ENCODE data around the gene FBLN2.

The FBLN2 gene

GRCh38 chr3:13569201-13569600 is 20.3 kb downstream of the FBLN2 start:
- no peak for TF ChIP-seq CTCF (IDR thresholded peaks at IDR 0.05; ENCODE audit: low read depth, low read length)
- no peak overlapping the region for H3K4me3 ChIP-seq (ENCODE audit: low read depth, low read length)

GRCh38 chr3:13569641-13570390 is 20.9 kb downstream of the FBLN2 start:
- TF ChIP-seq CTCF (IDR thresholded peaks at IDR 0.05; ENCODE audit: low read depth, low read length) = no peak
- H3K4me3 ChIP-seq (ENCODE audit: low read depth, low read length) = no peak overlapping the region

GRCh38 chr3:13570391-13571194 is 21.7 kb downstream of the FBLN2 start:
- TF ChIP-seq CTCF (IDR thresholded peaks at IDR 0.05; ENCODE audit: low read depth, low read length) = no peak
- H3K4me3 ChIP-seq (ENCODE audit: low read depth, low read length) = no peak overlapping the region

GRCh38 chr3:13571264-13571663 is 22.3 kb downstream of the FBLN2 start:
- H3K4me3 ChIP-seq (ENCODE audit: low read depth, low read length) = no peak overlapping the region
- no peak for TF ChIP-seq CTCF (IDR thresholded peaks at IDR 0.05; ENCODE audit: low read depth, low read length)

GRCh38 chr3:13571831-13572750 is 23.2 kb downstream of the FBLN2 start:
- TF ChIP-seq CTCF (IDR thresholded peaks at IDR 0.05; ENCODE audit: low read depth, low read length) = no peak
- no peak overlapping the region for H3K4me3 ChIP-seq (ENCODE audit: low read depth, low read length)

GRCh38 chr3:13572926-13573623 is 24.1 kb downstream of the FBLN2 start:
- no peak overlapping the region for H3K4me3 ChIP-seq (ENCODE audit: low read depth, low read length)
- TF ChIP-seq CTCF (IDR thresholded peaks at IDR 0.05; ENCODE audit: low read depth, low read length) = no peak
